Measurements from ENCODE around the gene MSANTD1. TPM values are rescaled to one million over a fixed set of nuclear protein-coding genes. Genes with fewer than 3 reads are reported as not detected.
A peak's percentile ranks its signal among the peaks of the same experiment; 100 is the strongest.

Gene MSANTD1
- total RNA-seq, 1 experiment from 2014 or later = 0.24 TPM

DNA sequence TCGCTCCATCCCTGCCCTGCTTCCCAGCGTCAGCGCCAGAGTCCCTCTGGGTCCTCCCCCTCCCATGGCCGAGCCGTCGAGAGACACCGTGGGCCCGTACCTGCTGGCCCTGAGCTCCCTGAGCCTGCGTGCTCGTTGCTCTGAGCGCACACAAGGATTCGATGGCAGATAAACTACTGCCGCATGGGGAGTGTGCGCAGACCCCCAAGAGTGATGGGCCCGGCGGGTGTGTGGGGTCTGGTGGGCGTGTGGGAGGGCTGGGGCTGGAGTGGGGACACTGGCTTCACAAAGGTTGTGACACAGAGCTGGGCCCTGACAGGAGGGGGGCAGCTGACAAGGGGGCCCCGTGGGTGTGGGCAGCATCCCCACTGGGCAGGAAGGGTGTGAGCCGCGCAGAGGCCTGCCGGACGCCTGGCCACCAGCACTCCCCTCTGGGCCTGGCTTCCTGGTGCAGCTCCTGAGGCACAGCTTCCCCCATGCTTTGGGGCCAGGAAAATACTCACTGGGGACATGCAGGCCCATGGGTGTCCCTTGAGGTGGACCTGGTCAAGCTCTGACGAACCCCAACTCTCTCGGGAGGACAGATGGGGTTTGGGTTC is 39.1 kb downstream of the MSANTD1 start:
- no peak for DNase-seq
- H3K4me3 ChIP-seq (ENCODE audit: insufficient read depth, low read depth, low read length) = no peak overlapping the region

DNA sequence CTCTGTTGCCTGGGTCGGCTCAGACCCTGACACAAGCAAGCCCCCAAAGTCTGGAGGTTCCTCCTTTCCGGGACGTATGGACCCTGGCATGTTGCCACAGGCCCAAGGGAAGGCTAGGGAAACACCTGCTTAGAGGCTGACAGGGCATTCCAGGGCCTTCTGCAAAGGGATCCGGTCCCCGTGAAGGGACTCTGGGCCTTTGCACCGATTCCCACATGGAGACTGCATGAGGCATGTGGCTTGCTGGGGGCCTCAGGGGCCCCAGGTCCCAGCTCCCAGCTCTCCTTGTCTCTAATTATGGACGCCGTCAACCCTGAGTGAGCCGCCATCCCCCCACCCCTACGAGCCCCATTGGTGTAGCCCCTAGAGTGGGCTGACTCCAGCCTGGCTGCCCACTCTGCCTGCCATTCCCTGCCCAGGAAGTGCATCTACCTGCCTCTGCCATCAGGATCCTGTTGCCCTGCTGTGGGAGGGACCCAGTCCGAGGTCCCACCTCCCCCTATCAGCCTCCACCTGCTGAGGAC is 39.7 kb downstream of the MSANTD1 start:
- no peak for DNase-seq
- H3K4me3 ChIP-seq (ENCODE audit: insufficient read depth, low read depth, low read length) = no peak overlapping the region
- peaks cover 14% of the 10 kb centered on the region for H3K27me3 ChIP-seq (ENCODE audit: control insufficient read depth, insufficient read depth, low read length)
- H3K36me3 ChIP-seq (replicated peaks; ENCODE audit: control insufficient read depth, insufficient read depth, low read length) = no peaks in the 10 kb centered on the region

More for the DNA sequence above, 39.1 kb downstream of the MSANTD1 start:
- Histone ChIP-seq H3K36me3 (replicated peaks; ENCODE audit: control insufficient read depth, insufficient read depth, low read length) (no peaks in the 10 kb centered on the region), H3K27me3 (ENCODE audit: control insufficient read depth, insufficient read depth, low read length) (peaks cover 12% of the 10 kb centered on the region)

DNA sequence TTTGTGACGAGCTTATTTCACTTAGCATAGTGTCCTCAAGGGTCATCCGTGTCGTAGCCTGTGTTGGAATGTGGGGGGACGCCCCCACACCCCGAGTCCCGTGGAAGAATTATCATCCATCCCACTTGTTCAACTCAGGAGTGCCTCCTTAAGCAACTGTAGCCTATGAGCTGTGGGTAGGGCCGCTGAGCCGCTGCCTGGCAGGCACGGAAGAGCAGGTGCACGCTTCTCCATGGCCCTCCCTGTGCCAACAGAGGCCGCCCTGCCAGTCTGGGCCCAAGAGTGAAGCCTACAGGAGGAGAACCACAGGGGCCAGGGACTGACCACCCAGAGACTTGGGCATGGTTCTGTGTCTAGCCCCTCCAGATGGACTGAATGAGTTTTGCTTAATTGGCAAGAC is 41.5 kb downstream of the MSANTD1 start:
- H3K27me3 ChIP-seq (ENCODE audit: control insufficient read depth, insufficient read depth, low read length) = peaks cover 14% of the 10 kb centered on the region
- H3K36me3 ChIP-seq (replicated peaks; ENCODE audit: control insufficient read depth, insufficient read depth, low read length) = no peaks in the 10 kb centered on the region
- peak; percentile 25 for DNase-seq
- H3K4me3 ChIP-seq (ENCODE audit: insufficient read depth, low read depth, low read length) = no peak overlapping the region

DNA sequence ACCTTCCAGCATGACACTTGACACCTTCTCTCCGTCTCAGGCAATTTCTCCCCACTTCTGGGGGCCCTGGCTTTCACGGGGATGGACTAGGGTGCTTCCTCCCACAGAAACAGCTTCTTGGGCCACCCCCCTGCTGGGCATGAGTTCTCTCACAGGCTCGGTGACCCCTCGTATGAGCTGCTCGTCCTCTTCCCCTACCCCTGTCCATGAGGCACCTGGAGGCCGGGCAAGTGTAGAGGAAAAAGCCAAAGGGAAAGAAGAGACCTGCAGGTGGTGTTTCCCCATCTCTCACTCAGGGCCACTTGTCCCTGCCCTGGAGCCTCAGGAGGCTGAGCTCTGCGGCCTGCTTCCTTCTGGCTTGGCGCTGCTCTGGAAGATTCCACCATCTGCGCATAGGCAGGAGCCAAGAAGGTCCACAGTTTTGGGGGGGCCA is 41.9 kb downstream of the MSANTD1 start:
- peak; percentile 59 for DNase-seq
- Histone ChIP-seq H3K36me3 (replicated peaks; ENCODE audit: control insufficient read depth, insufficient read depth, low read length) (no peaks in the 10 kb centered on the region), H3K4me3 (ENCODE audit: insufficient read depth, low read depth, low read length) (no peak overlapping the region), H3K27me3 (ENCODE audit: control insufficient read depth, insufficient read depth, low read length) (peaks cover 14% of the 10 kb centered on the region)

DNA sequence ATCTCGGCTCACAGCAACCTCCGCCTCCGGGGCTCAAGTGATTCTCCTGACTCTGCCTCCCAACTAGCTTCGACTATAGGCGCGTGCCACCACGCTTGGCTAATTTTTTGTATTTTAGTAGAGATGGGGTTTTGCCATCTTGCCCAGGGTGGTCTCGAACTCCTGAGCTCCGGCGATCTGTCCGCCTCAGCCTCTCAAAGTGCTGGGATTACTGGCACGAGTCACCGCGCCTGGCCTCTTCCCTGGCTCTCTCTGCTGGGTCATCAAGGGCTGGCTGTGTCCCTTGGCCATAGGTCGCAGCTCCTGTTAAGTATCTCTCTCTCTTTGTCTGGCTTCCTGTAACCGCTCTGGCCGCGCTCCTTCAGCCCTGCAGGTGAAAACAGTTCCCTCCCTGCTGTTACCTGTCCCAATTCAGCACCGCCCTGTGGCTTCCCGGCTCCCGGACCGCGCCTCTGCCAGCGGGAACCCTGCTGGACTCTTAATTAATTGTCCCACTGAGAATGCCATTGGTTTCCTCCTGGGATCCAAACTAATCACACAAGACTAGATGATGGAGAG is 42.5 kb downstream of the MSANTD1 start:
- Histone ChIP-seq H3K36me3 (replicated peaks; ENCODE audit: control insufficient read depth, insufficient read depth, low read length) (no peaks in the 10 kb centered on the region), H3K27me3 (ENCODE audit: control insufficient read depth, insufficient read depth, low read length) (peaks cover 14% of the 10 kb centered on the region), H3K4me3 (ENCODE audit: insufficient read depth, low read depth, low read length) (peak overlapping the region; percentile 55)
- peak; percentile 78 for DNase-seq

DNA sequence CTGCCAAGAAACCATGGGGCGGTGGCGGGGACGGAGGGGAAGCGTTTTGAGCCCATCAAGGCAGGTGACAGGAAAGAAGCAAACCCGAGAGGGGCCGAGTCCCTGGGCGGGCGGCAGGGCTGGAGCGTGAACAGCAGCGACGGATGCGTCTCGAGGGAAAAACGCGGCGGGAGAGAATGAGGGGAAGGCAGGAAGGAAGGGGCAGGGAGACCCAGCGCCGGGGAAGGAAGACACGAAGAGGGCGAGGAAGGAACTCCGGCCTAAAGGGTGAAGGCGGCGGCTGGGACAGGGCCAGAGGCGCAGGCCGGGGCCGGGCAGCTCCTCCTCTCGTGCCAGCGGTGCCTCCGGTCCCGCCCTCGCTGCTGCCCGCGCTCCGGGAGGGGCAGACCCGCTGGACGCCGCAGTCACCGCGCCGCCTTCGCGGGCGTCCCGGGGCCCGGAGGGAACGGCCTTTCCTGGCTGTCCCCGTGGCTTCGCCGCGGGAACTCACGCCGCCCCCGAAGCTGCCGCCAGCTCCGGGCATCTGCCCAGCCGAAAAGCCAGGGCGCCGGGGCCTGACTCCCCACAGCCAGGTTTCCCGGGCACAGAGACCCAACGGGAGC is 43.1 kb downstream of the MSANTD1 start:
- peaks cover 14% of the 10 kb centered on the region for H3K27me3 ChIP-seq (ENCODE audit: control insufficient read depth, insufficient read depth, low read length)
- peak; percentile 86 for DNase-seq
- H3K4me3 ChIP-seq (ENCODE audit: insufficient read depth, low read depth, low read length) = peak overlapping the region; percentile 55
- no peaks in the 10 kb centered on the region for H3K36me3 ChIP-seq (replicated peaks; ENCODE audit: control insufficient read depth, insufficient read depth, low read length)

DNA sequence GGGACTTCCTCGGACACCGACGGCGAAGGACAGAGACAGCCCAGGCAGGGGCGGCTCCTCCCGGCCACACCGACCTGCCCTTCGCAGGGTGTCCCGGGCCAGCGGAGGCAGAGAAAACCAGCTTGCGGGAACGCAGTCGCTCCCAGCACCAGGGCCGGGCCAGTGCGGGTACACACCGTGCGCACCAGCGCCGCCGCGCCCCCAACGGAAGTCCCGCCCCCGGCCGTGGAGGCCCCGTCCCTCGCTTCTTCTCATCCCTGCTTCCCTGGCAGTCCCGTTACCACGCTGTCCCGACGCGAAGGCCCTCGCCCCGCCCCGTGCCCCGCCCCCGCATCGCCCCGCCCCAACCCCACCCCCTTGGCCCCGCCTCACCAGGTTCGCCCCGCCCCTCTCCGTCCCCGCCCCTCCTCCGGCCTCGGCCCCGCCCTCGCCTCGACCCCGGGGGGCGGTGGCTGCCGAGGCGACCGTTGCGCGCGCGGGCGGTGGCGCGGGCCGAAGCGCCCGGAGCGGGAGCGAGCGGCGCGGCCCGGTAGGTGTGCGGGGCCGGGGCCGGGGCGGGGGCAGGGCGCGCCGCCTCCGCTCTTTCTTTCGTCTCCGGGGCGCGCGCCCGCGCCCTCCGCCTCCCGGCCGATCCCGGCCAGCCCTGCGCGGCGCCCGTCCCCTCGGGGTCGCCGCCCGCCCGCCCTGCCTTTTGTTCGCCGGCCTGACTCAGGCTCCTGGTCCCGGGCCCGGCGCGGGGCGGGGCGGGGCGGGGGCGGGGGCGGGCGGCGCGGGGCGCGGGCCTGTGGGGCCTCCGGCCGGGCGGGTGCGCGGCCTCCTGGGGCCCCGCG is 43.8 kb downstream of the MSANTD1 start, which contains the start of gene RGS12:
Gene RGS12, plus strand, starts transcription at position 451 of the 830 bp plus-strand sequence. CDS start 23,150 bp downstream, outside the sequence.
- Histone ChIP-seq H3K4me3 (ENCODE audit: insufficient read depth, low read depth, low read length) (peak within 1 kb of the TSS; percentile 72), H3K36me3 (replicated peaks; ENCODE audit: control insufficient read depth, insufficient read depth, low read length) (no peaks in the 10 kb centered on the region), H3K27me3 (ENCODE audit: control insufficient read depth, insufficient read depth, low read length) (peaks cover 14% of the 10 kb centered on the region)
- peak; percentile 100 for DNase-seq

GRCh38 chr4:3293401-3294391 is 44.7 kb downstream of the MSANTD1 start:
- peak overlapping the region; percentile 72 for H3K4me3 ChIP-seq (ENCODE audit: insufficient read depth, low read depth, low read length)
- H3K27me3 ChIP-seq (ENCODE audit: control insufficient read depth, insufficient read depth, low read length) = peaks cover 14% of the 10 kb centered on the region
- H3K36me3 ChIP-seq (replicated peaks; ENCODE audit: control insufficient read depth, insufficient read depth, low read length) = no peaks in the 10 kb centered on the region
- peak; percentile 53 for DNase-seq

DNA sequence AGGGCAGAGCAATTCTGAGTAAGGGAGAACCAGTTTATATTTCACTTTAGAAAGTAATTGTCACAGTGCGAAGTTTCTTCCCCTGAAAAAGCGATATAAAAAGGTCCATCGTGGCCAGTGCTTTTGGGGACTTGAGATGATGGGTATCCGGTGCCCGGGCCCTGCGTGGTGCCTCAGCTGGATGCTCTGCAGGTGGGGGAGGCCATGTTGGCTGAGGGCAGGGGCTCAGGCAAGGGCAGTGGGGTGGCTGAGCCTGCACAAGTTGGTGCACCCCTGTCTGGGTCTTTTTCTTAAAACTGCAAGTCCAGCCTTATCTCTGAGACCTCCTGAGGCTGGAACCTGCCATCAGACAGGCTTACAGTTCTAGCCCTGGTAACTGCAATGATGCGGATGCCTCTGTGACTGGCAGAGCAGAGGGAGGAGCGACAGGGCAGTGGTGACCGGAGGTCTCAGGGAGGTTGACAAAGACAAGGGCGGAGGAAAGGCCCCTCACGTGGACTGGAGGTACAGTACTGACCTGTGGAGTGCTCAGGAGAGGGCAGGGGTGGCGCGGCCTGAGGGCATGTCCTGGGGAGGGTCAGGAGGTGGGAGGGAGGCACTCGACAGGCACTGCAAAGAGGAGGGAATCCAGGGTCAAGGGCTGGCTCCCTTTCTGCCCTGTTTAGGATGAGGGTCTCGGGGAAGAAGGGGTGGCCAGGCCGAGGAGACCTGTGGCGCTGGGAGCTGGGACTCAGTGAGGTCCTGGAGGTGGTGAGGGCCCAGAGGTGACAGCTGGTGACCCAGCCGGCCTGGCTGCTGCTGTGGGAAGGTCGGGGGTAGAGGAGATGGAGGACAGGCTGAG is 45.7 kb downstream of the MSANTD1 start:
- DNase-seq = no peak
- Histone ChIP-seq H3K27me3 (ENCODE audit: control insufficient read depth, insufficient read depth, low read length) (peaks cover 13% of the 10 kb centered on the region), H3K36me3 (replicated peaks; ENCODE audit: control insufficient read depth, insufficient read depth, low read length) (no peaks in the 10 kb centered on the region), H3K4me3 (ENCODE audit: insufficient read depth, low read depth, low read length) (no peak overlapping the region)

GRCh38 chr4:3295837-3296624 is 47.1 kb downstream of the MSANTD1 start:
- peaks cover 8% of the 10 kb centered on the region for H3K27me3 ChIP-seq (ENCODE audit: control insufficient read depth, insufficient read depth, low read length)
- no peaks in the 10 kb centered on the region for H3K36me3 ChIP-seq (replicated peaks; ENCODE audit: control insufficient read depth, insufficient read depth, low read length)
- no peak for DNase-seq
- no peak overlapping the region for H3K4me3 ChIP-seq (ENCODE audit: insufficient read depth, low read depth, low read length)

DNA sequence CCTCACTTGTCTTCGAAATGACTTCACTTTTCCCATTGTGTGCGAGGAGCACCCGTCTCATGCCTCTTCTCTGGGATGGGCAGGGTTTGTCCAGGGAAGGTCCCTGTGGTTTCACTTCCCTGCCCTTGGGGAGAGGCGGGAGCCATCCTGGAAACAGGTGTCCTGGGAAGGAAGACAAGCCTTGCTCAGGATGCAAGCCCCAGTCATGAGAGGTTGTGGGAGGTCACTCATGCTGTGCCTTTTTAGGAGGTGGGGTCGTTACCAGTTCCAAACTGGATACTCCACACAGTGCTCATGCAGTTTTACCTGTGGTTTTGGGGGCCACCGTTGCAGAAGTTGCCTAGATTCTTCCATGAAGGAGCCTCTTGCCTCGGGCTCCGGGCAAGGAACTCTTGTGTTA is 47.7 kb downstream of the MSANTD1 start:
- peak; percentile 31 for DNase-seq
- H3K27me3 ChIP-seq (ENCODE audit: control insufficient read depth, insufficient read depth, low read length) = peaks cover 4% of the 10 kb centered on the region; the same call in 1 of the 2 replicates
- no peak overlapping the region for H3K4me3 ChIP-seq (ENCODE audit: insufficient read depth, low read depth, low read length)
- H3K36me3 ChIP-seq (replicated peaks; ENCODE audit: control insufficient read depth, insufficient read depth, low read length) = no peaks in the 10 kb centered on the region

DNA sequence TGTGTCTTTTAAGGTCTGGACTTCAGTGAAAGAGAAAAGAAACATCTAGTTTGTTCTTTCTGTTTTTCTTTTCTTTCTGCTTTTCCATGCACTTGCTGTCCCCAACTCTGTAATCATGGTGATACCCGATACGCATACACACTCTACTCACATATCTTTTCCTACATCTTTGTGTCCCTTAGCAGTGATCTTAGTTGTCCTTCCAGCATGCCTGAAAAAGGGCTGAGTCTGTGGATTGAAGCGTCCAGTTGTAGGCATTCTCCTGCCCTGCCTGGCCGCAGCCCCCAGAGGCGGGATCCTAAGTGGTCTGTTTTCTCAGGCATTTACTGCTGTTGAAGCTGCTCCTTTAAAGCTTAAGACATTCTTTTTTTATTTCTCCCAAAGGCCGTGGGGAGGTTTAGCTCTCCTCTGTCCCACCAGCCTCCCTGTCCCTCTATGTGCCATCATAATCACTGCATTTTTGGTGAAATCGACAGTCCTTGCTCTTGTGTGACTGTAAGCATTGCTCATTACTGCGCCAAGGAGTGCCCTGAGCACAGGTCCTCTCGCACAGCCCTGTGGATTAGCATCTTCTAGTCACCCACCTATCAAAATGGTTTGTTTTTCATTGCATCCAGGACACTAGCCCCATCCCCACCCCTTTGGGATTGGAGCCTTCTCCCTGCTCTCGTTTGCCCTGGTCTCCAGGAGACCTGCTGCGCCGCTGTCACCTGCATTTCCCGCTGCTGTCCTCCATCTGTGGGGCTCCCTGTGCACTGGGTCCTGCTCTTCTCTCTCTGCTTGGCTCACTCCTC is 48.3 kb downstream of the MSANTD1 start:
- no peak overlapping the region for H3K4me3 ChIP-seq (ENCODE audit: insufficient read depth, low read depth, low read length)
- peaks cover 2% of the 10 kb centered on the region; the same call in 1 of the 2 replicates for H3K27me3 ChIP-seq (ENCODE audit: control insufficient read depth, insufficient read depth, low read length)
- H3K36me3 ChIP-seq (replicated peaks; ENCODE audit: control insufficient read depth, insufficient read depth, low read length) = no peaks in the 10 kb centered on the region
- DNase-seq = peak; percentile 55
